H1 (cell line): ENCODE measurements around the gene SIRT6. TPM values are rescaled to one million over a fixed set of nuclear protein-coding genes. Genes with fewer than 3 reads are reported as not detected.

ENCODE experiments used
- CTCF ChIA-PET: fragments of 300-600 bp; sonication (Branson Sonifier 250); formaldehyde crosslinking; loops from one replicate; lab custom pipeline; 2021; ENCODE audit not compliant: partially characterized antibody; lab: Charles Lee
- POLR2A ChIA-PET: fragments of 300-600 bp; sonication (Branson Sonifier 250); formaldehyde crosslinking; loops from one replicate; lab custom pipeline; 2021; ENCODE audit warnings: inconsistent platforms; ENCODE audit not compliant: partially characterized antibody; lab: Charles Lee
- DNase-seq, 2 experiments: peaks; one replicate each; pipeline versions ENCODE4 v3.0.0 to v3.0.0-alpha.2; 2010 to 2022; ENCODE audit warnings: low spot score in 2 of 2, low read depth in 1 of 2, mixed read lengths in 1 of 2
- FAIRE-seq: peaks from 2 replicates; lab custom pipeline; 2011; peaks lifted over from hg19 to GRCh38; lab: Jason Lieb, UNC
- H2AFZ ChIP-seq: 2 replicates; pipeline ENCODE4 v1.8.1; 2012; ENCODE audit warnings: low read length, inconsistent platforms
- H2AK5ac ChIP-seq: 2 replicates; pipeline ENCODE4 v1.6.1; 2013; ENCODE audit warnings: low read depth, low read length
- H2BK120ac ChIP-seq: replicated peaks from 2 replicates; pipeline ENCODE3; 2013; ENCODE audit warnings: low read depth, low read length, inconsistent platforms
- H2BK12ac ChIP-seq: 2 replicates; pipeline ENCODE4 v1.6.1; 2013; ENCODE audit warnings: low read depth, low read length
- H2BK15ac ChIP-seq: 2 replicates; pipeline ENCODE4 v1.6.1; 2013; ENCODE audit warnings: low read length
- H2BK20ac ChIP-seq: 2 replicates; pipeline ENCODE4 v1.6.1; 2013; ENCODE audit warnings: low read length
- H2BK5ac ChIP-seq: 2 replicates; pipeline ENCODE4 v1.6.1; 2013; ENCODE audit warnings: low read depth, low read length
- H3K14ac ChIP-seq: 2 replicates; pipeline ENCODE4 v1.6.1; 2013; ENCODE audit warnings: inconsistent platforms; ENCODE audit not compliant: insufficient read length
- H3K18ac ChIP-seq: 2 replicates; pipeline ENCODE4 v1.6.1; 2013; ENCODE audit warnings: low read length; ENCODE audit errors: extremely low read depth
- H3K23ac ChIP-seq: 2 replicates; pipeline ENCODE4 v1.6.1; 2013; ENCODE audit warnings: inconsistent platforms; ENCODE audit not compliant: insufficient read length
- H3K23me2 ChIP-seq: 2 replicates; pipeline ENCODE4 v1.6.1; 2013; ENCODE audit warnings: low read depth, low read length
- H3K27ac ChIP-seq: 2 replicates; pipeline ENCODE4 v1.6.1; 2011; ENCODE audit warnings: low read depth, low read length, inconsistent platforms
- H3K27me3 ChIP-seq, 4 experiments: replicated peaks in 1 of 4; 1 replicate in 1 of 4; 2 replicates in 3 of 4; pipeline versions ENCODE4 v1.6.1 to v1.8.1; 2011 to 2013; ENCODE audit warnings: low read length in 3 of 4, mild to moderate bottlenecking in 3 of 4, inconsistent platforms in 2 of 4, mixed read lengths in 2 of 4, moderate library complexity in 1 of 4; ENCODE audit not compliant: control insufficient read depth in 3 of 4, insufficient read depth in 3 of 4; ENCODE audit errors: extremely low read depth in 1 of 4
- H3K36me3 ChIP-seq, 4 experiments: 2 replicates each; pipeline versions ENCODE4 v1.6.1 to v1.8.1; 2011 to 2013; ENCODE audit warnings: mild to moderate bottlenecking in 4 of 4, low read length in 3 of 4, moderate library complexity in 2 of 4, control low read depth in 1 of 4, inconsistent platforms in 1 of 4; ENCODE audit not compliant: insufficient read depth in 4 of 4, control insufficient read depth in 2 of 4
- H3K4ac ChIP-seq: replicated peaks from 2 replicates; pipeline ENCODE3; 2013; ENCODE audit warnings: low read length, low read depth, mixed read lengths, inconsistent platforms; ENCODE audit not compliant: insufficient read length
- H3K4me1 ChIP-seq, 4 experiments: replicated peaks in 1 of 4; 1 replicate in 1 of 4; 2 replicates in 3 of 4; pipeline versions ENCODE4 v1.6.1 to v1.8.1; 2011 to 2013; ENCODE audit warnings: low read length in 3 of 4, inconsistent platforms in 2 of 4, mixed read lengths in 1 of 4; ENCODE audit not compliant: insufficient read depth in 4 of 4, control insufficient read depth in 3 of 4
- H3K4me2 ChIP-seq, 2 experiments: 2 replicates each; pipeline versions ENCODE4 v1.6.1 to v1.8.1; 2011 to 2013; ENCODE audit warnings: low read depth in 2 of 2, low read length in 2 of 2, control low read depth in 1 of 2, inconsistent platforms in 1 of 2, mild to moderate bottlenecking in 1 of 2; ENCODE audit not compliant: insufficient read depth in 1 of 2
- H3K4me3 ChIP-seq, 4 experiments: fragments of 200-600, 300-600 bp in 1 of 4; sonication (generic), shearing (Covaris generic), sonication (Bioruptor Twin) in 1 of 4; 2 replicates each; pipeline versions ENCODE4 v1.5.1 to v1.8.1; 2011 to 2016; ENCODE audit warnings: low read length in 4 of 4, low read depth in 3 of 4, control low read depth in 2 of 4, inconsistent platforms in 2 of 4, mild to moderate bottlenecking in 2 of 4, mixed read lengths in 1 of 4, moderate library complexity in 1 of 4; ENCODE audit not compliant: insufficient read depth in 2 of 4; ENCODE audit errors: extremely low read depth in 1 of 4
- H3K56ac ChIP-seq: replicated peaks from 2 replicates; pipeline ENCODE3; 2013; ENCODE audit warnings: low read depth, mild to moderate bottlenecking, mixed read lengths, low read length, inconsistent platforms; ENCODE audit not compliant: insufficient read length
- H3K79me1 ChIP-seq: 2 replicates; pipeline ENCODE4 v1.6.1; 2013; ENCODE audit warnings: low read depth, low read length, control low read depth
- H3K79me2 ChIP-seq, 2 experiments: 2 replicates each; pipeline versions ENCODE4 v1.6.1 to v1.8.1; 2012 to 2013; ENCODE audit warnings: low read length in 2 of 2, mild to moderate bottlenecking in 2 of 2, inconsistent platforms in 1 of 2; ENCODE audit not compliant: insufficient read depth in 2 of 2, control insufficient read depth in 1 of 2
- H3K9ac ChIP-seq, 4 experiments: replicated peaks in 1 of 4; 1 replicate in 1 of 4; 2 replicates in 3 of 4; pipeline versions ENCODE4 v1.6.1 to v1.8.1; 2011 to 2013; ENCODE audit warnings: low read depth in 3 of 4, low read length in 3 of 4, control low read depth in 2 of 4, mild to moderate bottlenecking in 2 of 4, moderate library complexity in 2 of 4, inconsistent platforms in 1 of 4; ENCODE audit errors: extremely low read depth in 1 of 4
- H3K9me3 ChIP-seq, 2 experiments: 2 replicates each; pipeline versions ENCODE4 v1.6.1 to v1.8.1; 2012 to 2013; ENCODE audit warnings: mild to moderate bottlenecking in 2 of 2, moderate library complexity in 2 of 2, control low read depth in 1 of 2, inconsistent platforms in 1 of 2, low read depth in 1 of 2, low read length in 1 of 2, mixed read lengths in 1 of 2; ENCODE audit not compliant: insufficient read depth in 2 of 2
- H4K20me1 ChIP-seq, 2 experiments: replicated peaks in 1 of 2; 2 replicates each; pipeline versions ENCODE3 to v1.8.1; 2011 to 2013; ENCODE audit warnings: inconsistent platforms in 2 of 2, low read length in 2 of 2, mild to moderate bottlenecking in 1 of 2; ENCODE audit not compliant: insufficient read depth in 2 of 2, control insufficient read depth in 1 of 2
- H4K5ac ChIP-seq: 2 replicates; pipeline ENCODE4 v1.6.1; 2013; ENCODE audit warnings: low read length, low read depth, mixed read lengths, inconsistent platforms; ENCODE audit not compliant: insufficient read length
- H4K8ac ChIP-seq: 2 replicates; pipeline ENCODE4 v1.8.0; 2013; ENCODE audit warnings: mild to moderate bottlenecking, moderate library complexity, low read length, inconsistent platforms; ENCODE audit not compliant: insufficient read depth; ENCODE audit errors: extremely low read depth
- H4K91ac ChIP-seq: replicated peaks from 2 replicates; pipeline ENCODE3; 2013; ENCODE audit warnings: low read length, mixed read lengths, inconsistent platforms; ENCODE audit not compliant: insufficient read length
- CBX5 ChIP-seq: fragments of 300-800, 300-1000 bp; sonication (generic); IDR thresholded peaks from 2 replicates; pipeline ENCODE4 v1.7.1; 2016; ENCODE audit warnings: antibody characterized with exemption, low read length, low read depth
- CREB1 ChIP-seq: IDR thresholded peaks from 2 replicates; pipeline ENCODE4 v1.6.1; 2012; ENCODE audit warnings: inconsistent platforms
- HDAC2 ChIP-seq, 2 experiments: fragments of 300-600 bp in 1 of 2; sonication (generic) in 1 of 2; IDR thresholded peaks; 2 replicates each; pipeline ENCODE4 v1.6.1; 2011 to 2012; ENCODE audit warnings: low read depth in 2 of 2, low read length in 2 of 2, mild to moderate bottlenecking in 2 of 2, moderate library complexity in 2 of 2, borderline replicate concordance in 1 of 2, inconsistent platforms in 1 of 2
- KDM1A ChIP-seq: fragments of 200-600, 300-600 bp; sonication (generic); IDR thresholded peaks from 2 replicates; pipeline ENCODE4 v1.7.1; 2016; ENCODE audit warnings: mild to moderate bottlenecking, low read length, borderline replicate concordance
- YY1 ChIP-seq: IDR thresholded peaks from 2 replicates; pipeline ENCODE4 v1.6.1; 2011; ENCODE audit warnings: low read depth, mild to moderate bottlenecking, low read length
- WGBS, 2 experiments: shearing (Covaris generic) in 1 of 2; methylation state at CpG; one replicate each; pipeline versions ENCODE4 v1.1.6 to v1.1.7; 2013 to 2015; ENCODE audit warnings: low lambda C conversion rate in 2 of 2, mixed read lengths in 2 of 2, inconsistent platforms in 1 of 2, low coverage in 1 of 2, missing lambda C conversion rate in 1 of 2; ENCODE audit not compliant: insufficient replicate concordance in 2 of 2, insufficient coverage in 1 of 2, insufficient read length in 1 of 2; ENCODE audit errors: extremely low coverage in 1 of 2, missing lambda C conversion rate in 1 of 2; 5-methylcytosine and 5-hydroxymethylcytosine counted together
- polyA plus RNA-seq, 7 experiments: library from polyadenylated mRNA; depleted of rRNA in 3 of 7; stranded (reverse) in 5 of 7; unstranded in 2 of 7; fragments of >200 nt in 5 of 7; fragments of 200-250 nt in 2 of 7; gene quantifications; 1 replicate in 5 of 7; 2 replicates in 1 of 7; 4 replicates in 1 of 7; pipeline versions ENCODE4 v1.2.1 to v1.2.3, GENCODE V29; 2011 to 2013; ENCODE audit warnings: missing spikeins in 2 of 7, mixed read lengths in 2 of 7
- total RNA-seq: library from RNA; stranded (reverse); fragmentation: NEBNext Ultra II Directional; extraction: Animal tissue kit (Norgen Biotek cat#: 25700); gene quantifications from 2 replicates; pipeline ENCODE4 v1.2.1, GENCODE V29; 2021

The SIRT6 gene
- total and polyA plus RNA-seq, 2 of the 8 experiments (the other 6 are each of a cell fraction or from before 2014, with no cell fraction given): 25.2 to 27.0 TPM

- H3K79me2 ChIP-seq: no peaks in the 10 kb centered on the region
- no peak overlapping the region for H2BK15ac ChIP-seq
- H3K9ac ChIP-seq: no peak overlapping the region
- H3K23me2 ChIP-seq: no peaks in the 10 kb centered on the region
- no peaks in the 10 kb centered on the region for H3K79me1 ChIP-seq
- no peaks in the 10 kb centered on the region; a peak in 1 of 7 replicates for H3K4me1 ChIP-seq
- no peak overlapping the region for H2BK120ac ChIP-seq
- H3K23ac ChIP-seq: no peak overlapping the region
- H4K91ac ChIP-seq: no peak overlapping the region
- no peak overlapping the region for H3K14ac ChIP-seq
- no peak overlapping the region for H2BK5ac ChIP-seq
- H4K5ac ChIP-seq: no peak overlapping the region
- no peaks in the 10 kb centered on the region for H3K36me3 ChIP-seq
- H3K4ac ChIP-seq: no peak overlapping the region
- TF ChIP-seq YY1 (no peak), CBX5 (no peak), KDM1A (peak; percentile 81; the same call in 1 of the 2 replicates), HDAC2 (IDR thresholded peaks at IDR 0.05; ENCODE audit: borderline replicate concordance in 1 of 2, low read depth in 2 of 2, low read length in 2 of 2) (no peak), CREB1 (no peak)
- ChIA-PET CTCF (interaction anchor here (0.6 to 3.3 kb wide), 6 partner anchors 9 to 66 kb away, joined by 3 to 18 read pairs (median 4); no protein-coding TSS in a partner anchor), POLR2A (interaction anchor here (0.7 kb wide), 1 partner anchor 10 kb away, joined by 4 read pairs; no protein-coding TSS in a partner anchor)
- H3K18ac ChIP-seq: no peak overlapping the region
- FAIRE-seq (no peak), DNase-seq (no peak)
- H3K56ac ChIP-seq: no peak overlapping the region
- H2BK12ac ChIP-seq: no peak overlapping the region
- H2AK5ac ChIP-seq: no peak overlapping the region
- peak overlapping the region; percentile 31; the same call in 1 of the 2 replicates for H4K8ac ChIP-seq
- H3K4me3 ChIP-seq: no peak overlapping the region
- no peak overlapping the region for H2BK20ac ChIP-seq
- H3K9me3 ChIP-seq: no peaks in the 10 kb centered on the region
- H3K4me2 ChIP-seq: no peak overlapping the region
- H2AFZ ChIP-seq: no peak overlapping the region
- H3K27me3 ChIP-seq: no peaks in the 10 kb centered on the region; a peak in 1 of 7 replicates
- no peaks in the 10 kb centered on the region for H4K20me1 ChIP-seq
- WGBS, 2 experiments: 93% methylated on average over 6 of the region's 6 CpGs; no CpG with 5 or more reads in 1 of the 2 experiments
- no peak overlapping the region for H3K27ac ChIP-seq
These were observed 25.2 kb downstream of the SIRT6 start for GRCh38 chr19:4157164-4157563.
